ENCODE results near the gene P2RY8.
A peak's percentile ranks its signal among the peaks of the same experiment; 100 is the strongest.
"Not testable (repeated sequence)": the region's sequence is repeated elsewhere in the genome, so short reads cannot be mapped to it uniquely, and the experiment has no call there.

P2RY8 gene

DNA sequence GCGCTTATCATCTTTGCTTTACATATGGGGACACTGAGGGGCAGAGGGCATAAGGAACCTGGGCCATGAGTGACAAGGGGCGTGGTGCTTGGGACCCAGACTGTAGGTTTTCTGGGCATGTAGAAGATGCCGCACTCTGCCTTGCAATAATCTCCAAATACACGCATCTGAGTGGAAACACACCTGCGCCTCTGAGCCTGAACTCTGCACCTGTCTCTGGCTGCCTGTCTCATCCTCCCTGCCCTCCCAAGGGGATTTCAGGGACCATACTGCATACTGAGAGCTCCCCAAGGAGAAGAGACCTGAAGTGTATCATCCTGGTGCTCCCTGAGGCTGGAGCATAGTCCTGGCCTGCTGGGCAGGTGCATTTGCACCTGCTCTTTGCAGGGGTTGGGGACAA, 49.6 kb downstream of the P2RY8 start:
- DNase-seq (ENCODE audit: low spot score): no peak

- DNase-seq (ENCODE audit: low spot score): no peak
These were observed 50.1 kb downstream of the P2RY8 start for GRCh38 chrX:1486749-1487361.

DNA sequence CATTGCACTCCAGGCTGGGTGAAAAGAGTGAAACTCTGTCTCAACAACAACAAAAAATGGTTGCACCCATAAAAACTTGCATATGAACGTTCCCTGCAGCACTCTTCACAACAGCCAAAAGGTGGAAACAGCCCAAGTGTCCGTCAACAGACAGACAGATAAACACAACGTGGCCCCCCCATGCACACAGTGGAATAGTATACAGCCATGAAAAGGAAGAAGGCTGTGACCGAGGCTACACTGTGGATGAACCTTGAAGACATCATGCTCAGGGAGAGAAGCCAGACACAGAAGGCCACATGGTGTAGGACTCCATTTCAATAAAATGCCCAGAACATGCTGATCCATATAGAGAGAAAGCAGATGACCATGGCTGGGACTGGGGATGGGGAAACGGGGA, 50.8 kb downstream of the P2RY8 start:
- no peak for DNase-seq (ENCODE audit: low spot score)

GRCh38 chrX:1485033-1485432, 52.0 kb downstream of the P2RY8 start:
- no peak for DNase-seq (ENCODE audit: low spot score)

DNA sequence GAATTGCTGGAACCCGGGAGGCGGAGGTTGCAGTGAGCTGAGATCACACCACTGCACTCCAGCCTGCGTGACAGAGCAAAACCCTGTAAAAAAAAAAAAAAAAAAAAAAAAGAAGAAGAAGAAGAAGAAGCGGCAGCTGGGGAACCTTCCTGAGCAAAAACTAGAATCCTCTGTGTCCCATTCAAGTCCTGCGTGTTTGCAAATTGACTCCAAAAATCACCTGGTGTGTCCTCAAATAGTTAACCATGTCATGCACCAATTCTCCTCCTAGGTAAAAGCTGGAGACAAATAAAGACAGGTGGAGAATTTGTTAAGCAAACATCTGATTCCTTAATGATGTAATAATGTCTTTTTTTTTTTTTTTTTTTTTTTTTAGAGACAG, 52.4 kb downstream of the P2RY8 start:
- DNase-seq (ENCODE audit: low spot score): no peak

- DNase-seq (ENCODE audit: low spot score): no peak
These were observed 52.9 kb downstream of the P2RY8 start for GRCh38 chrX:1483843-1484637.

DNA sequence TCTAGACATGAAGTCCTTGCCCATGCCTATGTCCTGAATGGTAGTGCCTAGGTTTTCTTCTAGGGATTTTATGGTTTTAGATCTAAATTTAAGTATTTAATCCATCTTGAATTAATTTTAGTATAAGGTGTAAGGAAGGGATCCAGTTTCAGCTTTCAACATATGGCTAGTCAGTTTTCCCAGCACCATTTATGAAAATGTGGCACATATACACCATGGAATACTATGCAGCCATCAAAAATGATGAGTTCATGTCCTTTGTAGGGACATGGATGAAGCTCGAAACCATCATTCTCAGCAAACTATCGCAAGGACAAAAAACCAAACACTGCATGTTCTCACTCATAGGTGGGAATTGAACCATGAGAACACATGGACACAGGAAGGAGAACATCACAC, 54.5 kb downstream of the P2RY8 start:
- DNase-seq (ENCODE audit: low spot score): not testable (repeated sequence)

- peak; percentile 47 for DNase-seq (ENCODE audit: low spot score)
These were observed 55.1 kb downstream of the P2RY8 start for GRCh38 chrX:1481636-1482529.

- DNase-seq (ENCODE audit: low spot score): no peak
These were observed 56.8 kb downstream of the P2RY8 start for GRCh38 chrX:1480082-1480785.

- no peak for DNase-seq (ENCODE audit: low spot score)
These were observed 59.1 kb downstream of the P2RY8 start for GRCh38 chrX:1477801-1478458.

GRCh38 chrX:1477229-1477628, 59.8 kb downstream of the P2RY8 start:
- no peak for DNase-seq (ENCODE audit: low spot score)

DNA sequence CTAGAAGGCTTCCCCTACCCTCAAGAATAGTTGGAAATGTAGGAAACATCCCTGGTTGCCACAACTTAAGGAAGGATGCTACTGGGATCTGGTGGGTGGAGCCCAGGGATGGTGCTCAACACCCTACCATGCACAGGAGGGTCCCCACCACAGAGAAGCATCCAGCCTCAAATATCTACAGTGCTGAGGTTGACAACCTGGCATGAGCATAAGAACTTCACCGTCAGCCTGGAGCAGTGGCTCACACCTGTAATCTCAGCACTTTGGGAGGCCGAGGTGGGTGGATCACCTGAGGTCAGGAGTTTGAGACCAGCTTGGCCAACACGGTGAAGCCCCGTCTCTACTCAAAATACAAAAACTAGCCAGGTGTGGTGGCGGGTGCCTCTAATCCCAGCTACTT, 60.3 kb downstream of the P2RY8 start:
- DNase-seq (ENCODE audit: low spot score): no peak

DNA sequence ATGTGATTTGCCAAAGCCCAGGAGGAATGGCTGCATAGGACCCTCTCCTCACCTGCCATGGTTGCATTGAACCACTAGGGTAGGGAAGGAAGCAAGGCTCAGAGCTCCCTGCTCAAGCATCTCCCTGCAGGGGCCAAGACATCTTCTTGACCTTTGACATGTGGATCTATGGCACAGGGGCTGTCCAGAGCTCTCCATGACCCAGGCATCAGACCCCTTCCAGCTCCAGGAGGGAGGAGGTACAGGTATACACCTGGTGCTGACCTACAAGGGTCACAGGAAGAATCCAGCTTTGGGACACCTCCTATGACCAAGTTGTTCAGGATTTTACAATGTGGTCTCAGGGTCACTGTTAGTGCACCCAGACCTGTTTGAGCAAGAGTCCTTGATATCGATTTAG, 61.1 kb downstream of the P2RY8 start:
- no peak for DNase-seq (ENCODE audit: low spot score)

GRCh38 chrX:1475481-1475880, 61.5 kb downstream of the P2RY8 start:
- no peak for DNase-seq (ENCODE audit: low spot score)

DNA sequence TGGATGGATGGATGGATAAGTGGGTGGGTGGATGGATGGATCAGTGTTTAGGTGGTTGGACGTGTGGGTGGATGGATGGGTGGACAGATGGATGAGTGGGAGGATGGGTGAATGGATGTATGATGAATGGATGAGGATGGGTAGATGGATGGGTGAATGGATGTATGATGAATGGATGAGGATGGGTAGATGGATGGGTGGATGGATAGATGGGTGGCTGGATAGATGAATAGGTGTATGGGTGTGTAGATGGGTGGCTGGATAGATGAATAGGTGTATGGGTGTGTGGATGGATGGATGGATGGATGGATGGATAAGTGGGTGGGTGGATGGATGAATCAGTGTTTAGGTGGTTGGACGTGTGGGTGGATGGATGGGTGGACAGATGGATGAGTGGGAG, 62.4 kb downstream of the P2RY8 start:
- DNase-seq (ENCODE audit: low spot score): not testable (repeated sequence)

DNA sequence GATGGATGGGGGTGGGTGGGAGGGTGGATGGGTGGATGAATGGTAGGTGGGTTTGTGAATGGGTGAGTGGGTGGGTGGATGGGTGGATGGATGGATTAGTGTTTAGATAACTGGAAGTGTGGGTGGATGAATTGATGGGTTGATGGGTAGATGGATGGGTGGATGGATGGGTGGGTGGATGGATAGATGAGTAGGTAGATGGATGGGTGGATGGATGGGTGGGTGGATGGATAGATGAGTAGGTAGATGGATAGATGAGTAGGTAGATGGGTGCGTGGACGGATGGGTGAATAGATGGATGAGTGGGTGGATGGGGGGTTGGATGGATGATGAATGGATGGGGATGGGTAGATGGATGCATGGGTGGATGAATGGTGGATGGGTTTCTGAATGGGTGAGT, 64.0 kb downstream of the P2RY8 start:
- no peak for DNase-seq (ENCODE audit: low spot score)

DNA sequence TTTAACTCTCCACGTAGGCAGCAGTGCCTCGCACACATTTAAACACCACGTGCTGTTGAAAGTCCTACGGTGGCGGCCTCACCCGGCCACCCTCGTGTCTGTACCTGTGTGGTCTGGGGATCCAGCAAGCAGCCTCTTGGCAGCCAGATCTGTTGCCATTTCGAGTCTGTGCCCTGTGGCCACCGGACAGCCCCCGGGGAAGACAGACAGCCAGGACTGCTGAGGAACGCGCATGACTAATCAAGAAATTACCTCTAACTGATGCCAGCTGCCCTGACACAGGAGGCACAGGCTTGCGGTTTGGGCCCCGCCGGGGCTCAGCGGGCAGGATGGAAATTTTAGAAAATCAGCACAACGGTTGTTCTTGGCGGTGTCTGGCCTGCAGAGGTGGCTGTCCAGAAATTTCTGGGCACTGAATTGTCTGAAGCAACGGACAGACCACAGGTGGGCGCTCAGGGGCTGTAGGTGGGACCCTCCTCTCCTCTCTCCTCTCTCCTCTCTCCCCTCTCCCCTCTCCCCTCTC, 68.7 kb downstream of the P2RY8 start:
- no peak for DNase-seq (ENCODE audit: low spot score)

DNA sequence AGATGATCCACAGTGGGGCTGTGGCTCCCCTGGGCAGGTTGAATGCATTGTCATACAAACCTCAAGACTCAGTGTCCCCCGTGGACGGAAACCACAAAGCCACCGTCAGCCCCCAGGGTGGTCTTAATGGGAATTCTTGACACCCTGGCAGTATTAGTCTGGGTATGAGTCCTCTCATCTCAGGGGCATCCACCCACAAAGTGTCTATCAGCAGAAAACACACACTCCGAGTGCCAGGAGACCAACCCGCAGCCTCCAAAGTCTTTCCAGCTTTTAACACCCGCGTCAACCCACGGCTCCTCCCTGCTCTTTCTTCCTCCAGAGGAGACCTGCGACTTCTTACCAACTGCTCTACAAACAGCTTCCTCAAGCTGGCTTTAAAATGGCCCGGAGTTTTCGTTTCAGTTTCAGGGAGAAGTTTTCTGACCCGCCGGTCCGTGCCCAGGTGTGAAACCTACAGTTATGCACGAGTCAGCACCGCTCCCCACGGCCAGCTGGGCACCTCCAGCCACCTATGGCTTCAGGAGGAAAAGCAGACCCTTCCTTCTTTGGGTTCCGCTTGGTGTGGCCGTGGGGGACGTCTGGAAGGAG, 69.9 kb downstream of the P2RY8 start:
- DNase-seq (ENCODE audit: low spot score): no peak

GRCh38 chrX:1466232-1466661, 70.7 kb downstream of the P2RY8 start:
- DNase-seq (ENCODE audit: low spot score): no peak

DNA sequence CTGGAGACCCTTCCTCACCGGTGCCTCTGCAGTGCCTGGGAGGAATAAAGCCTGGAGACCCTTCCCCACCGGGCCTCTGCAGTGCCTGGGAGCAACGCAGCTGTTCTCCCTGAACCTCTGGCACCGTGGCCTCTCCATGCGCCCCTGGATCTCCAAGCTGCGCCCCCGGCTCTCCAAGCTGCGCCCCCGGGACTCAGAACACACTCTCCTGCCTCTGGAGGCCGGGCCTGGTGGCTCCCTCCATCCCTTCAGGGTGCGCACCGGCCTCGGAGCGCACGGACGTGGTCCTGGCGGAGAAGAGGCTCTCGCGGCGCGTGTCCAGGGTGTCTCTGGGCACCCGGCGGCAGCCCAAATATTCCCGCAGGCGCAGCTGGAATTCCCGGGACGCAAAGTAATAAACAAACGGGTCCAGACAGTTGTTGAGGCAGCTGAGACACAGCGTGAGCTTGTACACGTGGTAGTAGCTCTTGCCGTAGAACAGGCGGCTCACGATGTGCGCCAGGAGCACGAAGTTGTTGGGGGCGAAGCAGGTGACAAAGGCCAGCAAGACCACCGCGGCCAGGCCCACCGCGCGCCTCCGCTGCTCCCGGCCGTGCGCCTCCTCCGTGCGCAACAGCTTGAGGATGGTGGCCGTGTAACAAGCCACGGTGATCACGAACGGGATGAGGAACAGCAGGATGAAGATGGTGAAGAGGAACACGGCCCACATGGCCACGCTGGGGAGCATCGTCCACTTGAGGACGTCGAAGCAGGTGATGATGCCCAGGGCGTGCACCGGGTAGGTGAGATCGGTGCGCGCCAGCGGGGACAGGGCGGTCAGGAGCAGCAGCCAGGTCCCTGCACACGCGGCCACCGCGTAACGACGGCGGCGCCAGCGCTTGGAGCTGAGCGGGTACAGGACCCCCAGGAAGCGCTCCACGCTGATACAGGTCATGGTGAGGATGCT, 71.4 kb downstream of the P2RY8 start:
- DNase-seq (ENCODE audit: low spot score): no peak
